Loucy (cell line): ENCODE measurements around the gene RMDN2.

Experiments
- CTCF ChIP-seq: fragments of 200-600 bp; sonication (generic); conservative IDR thresholded peaks from 2 replicates; pipeline ENCODE4 v1.5.1; 2014; ENCODE audit warnings: mild to moderate bottlenecking, antibody characterized with exemption, low read length
- EZH2phosphoT487 ChIP-seq: fragments of 200-600 bp; IDR thresholded peaks from 2 replicates; pipeline ENCODE4 v1.6.1; 2018; ENCODE audit warnings: antibody characterized with exemption, mild to moderate bottlenecking, moderate library complexity, borderline replicate concordance

- TF ChIP-seq CTCF (no peak), EZH2phosphoT487 (no peak)
Measured at GRCh38 chr2:37992601-37993000, 67.5 kb downstream of the RMDN2 start.
